Fibroblast of peridontal ligament (primary cell): ENCODE data around the gene CTBP2.
"Not testable (repeated sequence)": the region's sequence is repeated elsewhere in the genome, so short reads cannot be mapped to it uniquely, and the experiment has no call there.

Experiments
- DNase-seq: peaks from one replicate; pipeline ENCODE4 v3.0.0-alpha.2; 2010; ENCODE audit errors: extremely low read depth

CTBP2 gene

DNA sequence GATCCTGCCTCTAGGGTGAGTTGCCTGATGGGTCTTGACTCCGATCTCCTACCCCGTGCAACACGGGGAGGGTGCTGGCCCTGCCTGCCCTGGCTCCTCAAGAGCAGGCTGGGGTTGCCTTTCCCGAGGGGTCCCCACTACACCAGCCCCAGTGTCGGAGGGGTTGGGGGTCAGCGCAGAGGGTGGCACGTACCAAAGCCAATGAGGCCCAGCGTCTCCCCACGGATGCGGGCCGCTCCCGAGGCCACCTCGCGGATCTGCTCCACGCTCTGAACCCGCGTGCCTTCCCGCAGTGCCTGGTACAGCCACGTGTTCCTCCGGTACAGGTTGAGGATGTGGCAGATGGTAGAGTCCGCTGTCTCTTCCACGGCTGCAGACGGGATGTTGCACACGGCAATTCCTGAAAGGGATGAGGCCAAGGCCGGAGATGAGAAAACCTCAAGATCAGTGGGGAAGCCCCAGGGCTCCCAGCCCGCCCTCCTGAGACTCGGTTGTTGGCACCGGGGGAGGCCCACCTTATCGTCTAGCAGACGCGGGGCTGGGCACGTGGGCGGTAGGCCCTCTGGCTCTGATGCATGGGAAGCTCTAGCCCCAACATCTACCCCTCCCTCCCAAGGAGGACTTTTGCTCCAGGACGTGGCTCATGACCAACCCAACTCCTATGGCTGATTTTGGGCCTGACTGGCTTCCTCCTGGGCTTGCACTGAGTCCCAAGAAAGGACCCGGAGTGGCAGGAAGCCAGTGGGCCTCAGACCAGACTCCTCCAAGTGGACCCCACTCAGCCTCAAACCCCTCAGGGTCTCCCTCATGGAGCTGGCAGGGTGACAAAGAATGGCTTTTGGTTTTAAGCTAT lies 162.4 kb downstream of the CTBP2 start:
- DNase-seq: no peak

DNA sequence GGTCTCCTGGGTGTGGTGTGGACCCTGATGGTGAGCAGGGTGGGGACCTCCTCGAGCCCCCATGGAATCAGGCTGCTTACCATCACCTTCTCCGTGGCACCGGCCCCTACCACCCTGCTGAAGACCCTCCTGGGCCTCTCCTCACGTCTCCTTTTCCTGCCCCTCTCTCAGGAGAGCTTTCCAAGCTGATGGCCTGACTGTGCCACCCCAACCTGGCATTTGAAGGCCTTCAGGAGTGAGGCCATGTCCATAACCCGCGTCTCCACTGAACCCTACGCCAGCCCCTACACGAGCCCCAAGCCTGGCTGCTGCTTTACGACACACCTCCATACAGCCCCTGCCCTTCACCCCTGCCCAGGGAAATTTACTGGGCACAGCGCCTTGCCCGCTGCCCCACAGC lies 163.1 kb downstream of the CTBP2 start:
- no peak for DNase-seq

DNA sequence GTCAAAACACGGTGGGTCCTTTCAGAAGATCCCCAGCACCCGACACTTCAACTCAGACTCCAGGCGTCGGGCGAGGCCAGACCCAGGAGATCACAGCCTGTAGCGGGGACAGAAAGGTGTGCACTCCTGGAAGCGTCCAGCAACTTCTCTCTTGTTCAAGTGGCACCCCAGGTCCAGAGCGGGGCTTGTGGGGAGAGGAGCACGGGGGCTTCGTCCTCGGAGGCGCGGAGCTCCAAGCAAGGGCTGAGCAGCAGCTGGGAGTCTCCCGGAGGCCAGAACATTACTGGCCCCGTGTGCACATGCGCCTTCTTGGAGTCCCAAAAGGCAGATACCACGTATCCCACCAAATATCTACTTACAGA lies 163.5 kb downstream of the CTBP2 start:
- no peak for DNase-seq

DNA sequence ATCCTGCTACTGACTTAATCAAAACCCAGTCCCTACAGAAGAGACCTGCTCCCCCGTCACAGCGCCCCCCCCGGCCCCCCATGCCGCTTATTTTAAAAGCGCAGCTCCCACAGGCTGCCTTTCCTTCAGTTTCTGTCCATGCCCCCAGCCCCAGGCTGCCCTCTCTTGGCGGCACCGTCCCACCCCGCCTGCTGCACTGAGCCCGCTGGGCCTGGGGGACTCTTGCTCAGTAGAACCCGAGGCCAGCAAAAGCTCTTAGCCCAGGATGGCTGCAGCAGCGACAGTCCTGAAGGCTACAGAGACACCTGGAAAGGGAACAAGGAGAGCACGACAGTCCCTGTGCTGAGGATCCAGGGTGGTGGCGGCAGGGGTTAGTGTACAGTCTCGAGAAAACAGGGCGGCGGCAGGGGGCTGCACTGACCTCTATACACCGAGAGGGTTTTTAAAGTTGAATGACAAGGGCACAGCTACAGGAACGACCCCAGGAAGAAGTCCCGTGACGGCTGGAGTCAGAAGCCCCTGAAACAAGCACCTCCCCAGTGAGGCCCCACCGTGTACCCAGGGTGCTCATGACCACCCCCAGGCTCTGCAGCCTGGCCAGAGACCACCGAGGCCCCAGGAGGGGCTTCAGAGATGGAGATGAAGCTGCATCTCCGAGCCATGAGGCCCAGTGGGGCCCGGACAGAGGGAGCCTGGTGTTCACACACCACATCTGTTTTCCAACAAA lies 164.1 kb downstream of the CTBP2 start:
- DNase-seq: no peak

DNA sequence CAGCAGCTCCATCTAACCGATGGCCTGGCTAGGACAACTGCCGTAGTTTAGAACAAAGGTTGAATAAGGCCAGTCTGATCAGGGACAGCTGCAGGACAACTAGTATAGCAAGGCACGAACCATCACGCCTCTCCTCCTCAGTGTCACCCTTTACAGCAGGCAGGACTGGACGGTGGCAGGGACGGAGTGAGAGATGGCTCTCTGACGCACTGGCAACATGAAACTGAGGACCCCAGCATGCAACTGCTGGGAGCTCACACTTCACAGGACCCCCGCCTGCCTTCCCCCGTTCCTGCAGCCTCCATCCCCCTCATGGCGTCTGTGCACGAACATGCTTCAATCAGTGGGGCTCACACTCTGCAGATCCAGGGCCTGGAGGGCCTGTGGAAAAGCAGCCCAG lies 164.8 kb downstream of the CTBP2 start:
- no peak for DNase-seq

DNA sequence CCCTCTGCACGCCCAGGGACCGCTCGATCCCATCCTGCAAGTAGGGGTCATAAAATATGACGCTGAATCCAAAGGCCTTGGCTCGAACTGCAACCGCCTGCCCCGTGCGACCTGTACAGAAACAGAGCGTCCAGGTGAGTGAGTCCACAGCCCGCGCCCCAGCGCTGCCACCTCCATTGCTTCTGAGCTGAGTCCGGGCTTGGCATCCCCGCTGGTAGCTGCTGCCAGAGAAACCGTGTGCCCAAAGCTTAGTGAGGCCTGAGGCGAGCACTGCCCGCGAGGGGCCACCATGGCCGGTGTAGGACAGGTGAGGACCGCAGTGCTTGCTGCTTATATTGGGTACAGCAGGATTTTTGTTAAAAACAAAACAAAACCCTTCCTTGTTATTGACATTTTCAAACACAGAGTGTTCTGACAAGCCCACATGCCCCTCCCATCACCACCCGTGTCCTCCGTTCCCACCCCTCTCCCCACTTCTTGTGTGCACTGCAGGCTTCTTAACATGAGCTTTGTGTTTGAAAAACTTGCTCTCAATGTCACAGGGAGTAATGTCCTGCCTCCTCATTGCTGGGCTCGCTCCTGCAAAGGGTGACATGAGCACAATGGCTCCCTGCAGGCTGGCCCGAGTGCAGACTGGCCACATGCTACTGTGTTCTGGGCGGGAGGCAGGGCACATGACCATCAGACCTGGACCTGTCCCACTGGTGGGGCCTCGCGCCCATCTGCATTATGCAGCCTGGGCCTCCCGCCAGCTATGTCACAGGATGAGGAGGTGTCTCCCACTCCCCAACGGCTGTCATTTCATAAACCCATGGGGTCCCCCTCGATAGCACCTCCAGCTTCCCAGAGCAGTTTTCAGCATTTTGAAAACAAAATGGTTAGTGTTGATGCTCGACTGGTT lies 165.5 kb downstream of the CTBP2 start:
- DNase-seq: no peak

DNA sequence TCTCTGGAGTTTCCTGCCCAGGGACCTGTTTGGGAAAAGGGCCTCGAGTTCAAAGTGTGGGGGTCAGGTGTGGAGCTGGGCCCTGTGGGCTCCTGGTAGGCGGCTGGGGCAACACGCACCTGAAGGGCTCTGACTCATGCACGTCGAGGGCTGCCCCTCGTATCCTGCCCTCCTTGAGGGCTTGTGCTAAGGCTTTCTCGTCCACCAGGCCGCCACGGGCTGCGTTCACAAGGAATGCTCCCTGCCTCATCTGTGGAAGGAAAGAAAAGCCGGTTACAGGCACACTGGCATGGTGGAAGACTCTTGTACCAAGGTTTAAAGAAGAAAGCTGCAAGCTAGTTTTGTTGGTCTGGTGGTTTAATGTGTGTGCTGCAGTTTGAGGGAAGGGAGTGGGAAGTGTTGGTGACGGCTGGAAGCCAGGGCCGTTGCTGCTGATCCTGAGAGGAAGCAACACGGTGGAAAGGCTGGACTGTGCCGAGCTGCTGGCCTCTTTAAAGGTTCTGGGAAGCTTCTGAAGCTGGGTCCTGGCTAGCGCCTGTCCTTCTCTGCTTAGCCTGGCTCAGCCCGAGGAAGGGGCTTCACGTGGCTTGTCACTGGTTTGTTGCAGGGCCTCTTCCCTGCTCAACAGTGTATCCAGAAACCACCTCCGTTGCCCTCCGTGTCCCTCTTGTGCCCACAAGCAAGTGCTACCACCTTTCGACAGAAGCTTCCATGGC lies 166.5 kb downstream of the CTBP2 start:
- DNase-seq: no peak

DNA sequence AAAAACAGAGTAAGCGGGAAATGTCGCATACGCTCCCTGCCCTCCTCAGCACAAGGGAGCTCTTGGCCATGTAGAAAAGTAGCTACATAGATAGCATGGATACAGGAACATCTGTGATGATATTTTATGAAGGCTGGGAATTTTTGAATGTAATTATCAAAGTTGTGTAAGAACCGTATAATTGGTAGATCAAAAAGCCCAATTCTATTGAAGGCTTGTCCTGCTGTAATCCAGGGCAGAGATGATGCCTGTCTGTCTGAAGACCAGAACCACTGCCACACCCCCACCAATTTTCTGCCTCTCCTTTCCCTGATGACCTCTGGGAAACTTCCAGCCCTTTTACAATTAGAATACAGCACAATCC lies 167.0 kb downstream of the CTBP2 start:
- DNase-seq: no peak

GRCh38 chr10:124992462-124993344 lies 167.7 kb downstream of the CTBP2 start:
- DNase-seq: peak; percentile 78

DNA sequence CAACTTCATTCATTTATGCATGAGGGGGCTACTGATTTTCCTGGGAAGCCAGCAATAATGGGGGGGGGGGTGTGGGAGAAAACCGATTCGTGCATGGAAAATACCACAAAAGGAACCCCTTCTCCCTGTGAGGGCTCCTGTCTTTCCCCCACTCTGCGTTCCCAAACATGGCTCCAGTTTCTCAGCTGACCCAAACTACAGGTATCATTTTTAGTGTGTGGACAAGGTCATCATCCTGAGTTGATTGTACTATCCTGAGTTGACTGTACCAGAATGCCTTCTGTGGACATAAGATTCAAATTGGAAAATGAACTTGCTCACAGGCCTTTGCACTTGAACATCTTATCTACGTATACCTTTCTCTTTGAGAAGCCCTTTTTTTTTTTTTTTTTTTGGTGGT lies 168.5 kb downstream of the CTBP2 start:
- DNase-seq: no peak

DNA sequence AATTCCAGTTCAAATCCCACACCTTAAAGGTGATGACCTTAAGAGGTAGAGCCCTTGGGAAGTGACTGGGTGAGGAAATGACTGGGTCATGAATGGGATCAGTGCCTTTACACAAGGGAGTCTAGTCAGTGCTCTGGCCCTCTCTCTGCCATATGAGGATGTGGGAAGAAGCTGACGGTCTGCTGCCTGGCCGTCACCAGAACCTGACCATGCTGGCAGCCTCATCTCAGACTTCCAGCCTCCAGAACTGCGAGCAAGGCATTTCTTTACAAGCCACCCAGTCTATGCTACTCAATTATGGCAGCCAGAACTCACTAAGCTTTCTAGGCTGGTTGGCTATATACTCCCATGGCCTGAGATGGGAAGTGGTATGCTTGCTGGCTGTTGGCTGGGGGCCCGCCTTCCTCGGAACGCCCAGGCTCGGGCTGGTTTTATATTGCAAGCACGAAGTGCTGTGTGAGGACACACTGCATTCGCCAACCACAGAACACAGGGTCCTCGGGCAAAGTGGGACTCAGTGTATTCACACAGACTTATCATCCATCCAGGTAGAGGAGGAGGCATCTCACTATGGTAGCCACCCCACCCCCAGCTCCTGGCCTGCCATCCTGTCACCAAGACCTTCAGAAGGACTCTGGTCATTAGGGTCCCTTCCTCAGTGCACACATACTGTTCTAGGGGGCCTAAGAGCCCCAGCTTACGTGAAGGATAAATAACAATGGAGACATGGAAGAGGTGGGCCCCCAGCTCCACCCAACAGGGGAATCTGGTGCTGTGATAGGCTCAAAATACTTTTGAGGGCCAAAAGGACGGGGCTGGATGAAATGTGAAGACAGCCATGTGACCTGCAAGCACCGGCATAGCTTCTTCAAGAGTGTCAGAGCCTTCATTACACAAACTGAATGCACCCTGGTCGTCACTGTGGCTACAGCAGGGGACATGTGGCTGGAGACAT lies 169.4 kb downstream of the CTBP2 start:
- no peak for DNase-seq

GRCh38 chr10:124989526-124989925 lies 170.8 kb downstream of the CTBP2 start:
- no peak for DNase-seq

GRCh38 chr10:124988753-124989152 lies 171.6 kb downstream of the CTBP2 start:
- not testable (repeated sequence) for DNase-seq

DNA sequence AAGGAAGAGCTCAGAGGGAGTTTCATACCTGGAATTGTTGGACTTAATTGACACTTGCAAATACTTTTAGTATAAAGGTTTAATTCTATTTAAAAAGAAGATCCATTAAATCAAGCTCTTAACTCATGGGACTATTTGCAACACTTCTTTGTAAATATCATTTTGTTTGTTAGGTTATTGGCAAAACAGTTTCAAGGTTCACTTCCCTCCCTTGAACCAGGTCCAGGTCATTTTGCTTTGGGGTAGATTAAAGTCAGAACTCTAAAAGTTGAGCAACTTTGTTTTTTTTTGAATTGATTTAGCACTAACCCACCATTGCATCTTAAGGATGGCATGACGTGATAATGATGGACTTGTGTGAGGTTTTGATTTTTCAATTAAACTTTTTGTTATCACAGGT lies 172.6 kb downstream of the CTBP2 start:
- no peak for DNase-seq

- DNase-seq: no peak
These were observed 175.2 kb downstream of the CTBP2 start for GRCh38 chr10:124985162-124985561.

DNA sequence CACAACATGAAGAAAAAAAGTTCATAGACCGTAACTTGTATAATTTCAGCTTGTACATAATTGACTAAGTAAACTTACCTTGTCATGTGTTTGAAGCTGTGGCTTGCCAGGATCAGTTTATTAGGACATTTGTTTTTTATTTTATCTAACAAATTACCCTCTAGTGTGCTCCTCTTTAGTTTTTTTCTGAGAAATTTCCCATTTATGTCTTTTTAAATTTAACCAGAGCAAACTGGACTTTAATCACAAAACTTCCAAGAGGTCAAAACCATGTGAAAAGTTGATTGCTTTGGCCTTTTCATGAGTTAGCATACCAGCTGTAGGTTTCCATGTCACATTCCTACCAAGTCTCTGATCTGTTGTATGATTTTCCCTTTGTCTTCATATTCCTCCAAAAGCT lies 176.0 kb downstream of the CTBP2 start:
- no peak for DNase-seq

DNA sequence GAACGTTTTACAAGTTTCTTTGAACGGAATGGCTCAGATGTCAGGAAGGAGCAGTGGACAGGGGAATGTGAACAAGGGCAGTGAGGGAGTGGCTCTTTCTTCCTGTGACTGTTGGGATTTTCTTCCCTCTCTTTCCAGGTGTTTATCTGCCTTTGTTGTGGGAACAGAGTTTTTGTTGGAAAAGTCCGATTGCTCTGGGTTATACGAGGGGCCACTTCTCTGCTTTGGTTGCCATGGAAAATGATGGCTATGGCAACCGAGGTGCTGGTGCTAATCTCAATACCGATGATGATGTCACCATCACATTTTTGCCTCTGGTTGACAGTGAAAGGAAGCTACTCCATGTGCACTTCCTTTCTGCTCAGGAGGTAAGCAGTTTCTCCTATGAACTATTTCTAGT lies 177.0 kb downstream of the CTBP2 start:
- no peak for DNase-seq

DNA sequence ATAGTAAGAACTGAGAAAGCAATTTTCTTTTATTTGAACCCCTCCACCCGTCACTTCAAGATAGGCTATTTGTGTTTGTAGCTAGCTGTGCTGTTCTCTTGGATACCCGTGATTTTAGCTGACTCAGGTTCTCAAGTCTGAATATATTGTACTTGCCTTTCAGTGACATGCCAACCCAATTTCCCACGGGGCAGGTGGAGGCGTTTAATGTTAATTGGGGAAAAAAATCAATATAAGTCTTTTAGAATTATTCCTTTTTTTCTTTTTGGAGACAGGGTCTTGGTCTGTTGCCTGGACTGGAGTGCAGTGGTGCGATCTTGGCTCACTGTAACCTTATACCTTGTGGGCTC lies 182.0 kb downstream of the CTBP2 start:
- no peak for DNase-seq

- peak; percentile 53 for DNase-seq
These were observed 182.6 kb downstream of the CTBP2 start for GRCh38 chr10:124977648-124978375.
